ENCODE data around the gene PRDM2. TPM values are rescaled to one million over a fixed set of nuclear protein-coding genes. Genes with fewer than 3 reads are reported as not detected.

PRDM2 gene
- total RNA-seq, 2 donors from 2014 or later, result 29.3 to 30.0 TPM

- Histone ChIP-seq H3K4me1 (no peaks in the 10 kb centered on the region), H3K27me3 (no peaks in the 10 kb centered on the region), H3K36me3 (no peaks in the 10 kb centered on the region), H3K9ac (ENCODE audit: low read depth in 2 of 2, low read length in 2 of 2) (no peak overlapping the region), H3K27ac (no peak overlapping the region), H3K4me3 (no peak overlapping the region), H3K9me3 (no peaks in the 10 kb centered on the region)
- no peak for TF ChIP-seq CTCF (IDR thresholded peaks at IDR 0.05)
- no peak for DNase-seq
- intact Hi-C loops (cut with DNase I), result no loop called here
Measured at GRCh38 chr1:13869172-13869797, 169.3 kb downstream of the PRDM2 start.

- Histone ChIP-seq H3K4me3 (no peak overlapping the region), H3K36me3 (no peaks in the 10 kb centered on the region), H3K27ac (no peak overlapping the region), H3K27me3 (no peaks in the 10 kb centered on the region), H3K4me1 (no peaks in the 10 kb centered on the region), H3K9me3 (no peaks in the 10 kb centered on the region), H3K9ac (ENCODE audit: low read depth in 2 of 2, low read length in 2 of 2) (no peak overlapping the region)
- no peak for TF ChIP-seq CTCF (IDR thresholded peaks at IDR 0.05)
- no peak for DNase-seq
- intact Hi-C loops (cut with DNase I), result no loop called here
Measured at GRCh38 chr1:13871413-13871812, 171.4 kb downstream of the PRDM2 start.

GRCh38 chr1:13871886-13872285 is 171.9 kb downstream of the PRDM2 start:
- intact Hi-C loops (cut with DNase I), result no loop called here
- no peak for TF ChIP-seq CTCF (IDR thresholded peaks at IDR 0.05)
- H3K36me3 ChIP-seq, result no peaks in the 10 kb centered on the region
- no peak overlapping the region for H3K9ac ChIP-seq (ENCODE audit: low read depth in 2 of 2, low read length in 2 of 2)
- DNase-seq, result no peak
- no peaks in the 10 kb centered on the region for H3K9me3 ChIP-seq
- H3K27ac ChIP-seq, result no peak overlapping the region
- H3K27me3 ChIP-seq, result no peaks in the 10 kb centered on the region
- no peak overlapping the region for H3K4me3 ChIP-seq
- H3K4me1 ChIP-seq, result no peaks in the 10 kb centered on the region

- Histone ChIP-seq H3K4me1 (no peaks in the 10 kb centered on the region), H3K9me3 (no peaks in the 10 kb centered on the region), H3K36me3 (no peaks in the 10 kb centered on the region), H3K9ac (ENCODE audit: low read depth in 2 of 2, low read length in 2 of 2) (no peak overlapping the region), H3K27me3 (no peaks in the 10 kb centered on the region), H3K4me3 (no peak overlapping the region), H3K27ac (no peak overlapping the region)
- no peak for DNase-seq
- no peak for TF ChIP-seq CTCF (IDR thresholded peaks at IDR 0.05)
- intact Hi-C loops (cut with DNase I), result no loop called here
Measured at GRCh38 chr1:13873032-13873431, 173.0 kb downstream of the PRDM2 start.

Other genes with a start within 250 kb of the PRDM2 start
- not detected for gene LRRC38, start 186.2 kb upstream of the PRDM2 start, total RNA-seq
- gene PDPN, start 116.4 kb upstream of the PRDM2 start, total RNA-seq, result 1 to 10 TPM; 2.7 to 6.1 TPM

Measured in colonic mucosa (tissue), 4 donors.